Trophoblast cell (in vitro differentiated cells and primary cell): Measurements from ENCODE around the gene SH3BGRL2.
"Not testable (repeated sequence)": the region's sequence is repeated elsewhere in the genome, so short reads cannot be mapped to it uniquely, and the experiment has no call there.

Experiments
- DNase-seq, 2 donors: peaks; one replicate each; pipeline ENCODE4 v3.0.0-alpha.2; 2016
- H2AFZ ChIP-seq: 2 replicates; pipeline ENCODE4 v1.6.1; 2013; ENCODE audit warnings: low read length, moderate library complexity, mild to moderate bottlenecking; ENCODE audit not compliant: insufficient read depth, poor library complexity
- H2AK5ac ChIP-seq: 2 replicates; pipeline ENCODE4 v1.6.1; 2013; ENCODE audit warnings: mild to moderate bottlenecking, low read length
- H2BK120ac ChIP-seq: 2 replicates; pipeline ENCODE4 v1.6.1; 2013; ENCODE audit warnings: low read length, mild to moderate bottlenecking, moderate library complexity; ENCODE audit not compliant: insufficient read depth, poor library complexity
- H2BK12ac ChIP-seq: 2 replicates; pipeline ENCODE4 v1.6.1; 2013; ENCODE audit warnings: mild to moderate bottlenecking, low read length, moderate library complexity
- H2BK5ac ChIP-seq: 2 replicates; pipeline ENCODE4 v1.6.1; 2013; ENCODE audit warnings: low read length, low read depth, moderate library complexity, mild to moderate bottlenecking; ENCODE audit not compliant: poor library complexity
- H3K14ac ChIP-seq: 2 replicates; pipeline ENCODE4 v1.6.1; 2013; ENCODE audit warnings: mild to moderate bottlenecking, low read length
- H3K18ac ChIP-seq: 2 replicates; pipeline ENCODE4 v1.6.1; 2013; ENCODE audit warnings: mild to moderate bottlenecking, low read length
- H3K23ac ChIP-seq: 2 replicates; pipeline ENCODE4 v1.6.1; 2013; ENCODE audit warnings: low read length
- H3K27ac ChIP-seq: 2 replicates; pipeline ENCODE4 v1.5.1; 2013; ENCODE audit warnings: low read depth, mild to moderate bottlenecking, inconsistent platforms, low read length, moderate library complexity
- H3K27me3 ChIP-seq: 2 replicates; pipeline ENCODE4 v1.6.1; 2013; ENCODE audit warnings: inconsistent platforms, mild to moderate bottlenecking, low read length, moderate library complexity; ENCODE audit not compliant: insufficient read depth
- H3K36me3 ChIP-seq, 2 experiments: 1 replicate in 1 of 2; 2 replicates in 1 of 2; pipeline ENCODE4 v1.6.1; 2013; ENCODE audit warnings: low read length in 2 of 2, mild to moderate bottlenecking in 2 of 2, moderate library complexity in 1 of 2; ENCODE audit not compliant: insufficient read depth in 2 of 2, control insufficient read depth in 1 of 2
- H3K4ac ChIP-seq: 2 replicates; pipeline ENCODE4 v1.6.1; 2013; ENCODE audit warnings: low read depth, mild to moderate bottlenecking, low read length, moderate library complexity
- H3K4me1 ChIP-seq, 2 experiments: 1 replicate in 1 of 2; 2 replicates in 1 of 2; pipeline ENCODE4 v1.6.1; 2013; ENCODE audit warnings: low read length in 2 of 2, mild to moderate bottlenecking in 2 of 2, moderate library complexity in 1 of 2; ENCODE audit not compliant: insufficient read depth in 2 of 2, control insufficient read depth in 1 of 2
- H3K4me2 ChIP-seq: 2 replicates; pipeline ENCODE4 v1.6.1; 2013; ENCODE audit warnings: inconsistent platforms, mild to moderate bottlenecking, low read length, moderate library complexity
- H3K4me3 ChIP-seq: 2 replicates; pipeline ENCODE4 v1.5.1; 2013; ENCODE audit warnings: mild to moderate bottlenecking, low read depth, low read length, inconsistent platforms
- H3K79me1 ChIP-seq: one replicate; pipeline ENCODE4 v1.6.1; 2013; ENCODE audit warnings: low read length
- H3K79me2 ChIP-seq: 2 replicates; pipeline ENCODE4 v1.6.1; 2013; ENCODE audit warnings: low read length, mild to moderate bottlenecking; ENCODE audit not compliant: control insufficient read depth, insufficient read depth, poor library complexity
- H3K9ac ChIP-seq: 2 replicates; pipeline ENCODE4 v1.6.1; 2013; ENCODE audit warnings: mild to moderate bottlenecking, low read length
- H3K9me3 ChIP-seq: 2 replicates; pipeline ENCODE4 v1.6.1; 2013; ENCODE audit warnings: low read depth, mild to moderate bottlenecking, control low read depth, inconsistent platforms, low read length; ENCODE audit not compliant: insufficient read depth
- H4K12ac ChIP-seq: 2 replicates; pipeline ENCODE4 v1.6.1; 2013; ENCODE audit warnings: low read depth, mild to moderate bottlenecking, low read length, moderate library complexity
- H4K8ac ChIP-seq: 2 replicates; pipeline ENCODE4 v1.6.1; 2013; ENCODE audit warnings: low read depth, mild to moderate bottlenecking, low read length, moderate library complexity
- H4K91ac ChIP-seq: one replicate; pipeline ENCODE4 v1.6.1; 2013; ENCODE audit warnings: low read depth, mild to moderate bottlenecking, low read length, moderate library complexity
- WGBS: extraction: QIAGEN DNeasy Blood & Tissue Kit; methylation state at CpG from one replicate; pipeline ENCODE4 v1.1.7; 2013; ENCODE audit warnings: missing lambda C conversion rate; ENCODE audit not compliant: insufficient read length, insufficient coverage; ENCODE audit errors: extremely low coverage; 5-methylcytosine and 5-hydroxymethylcytosine counted together

The SH3BGRL2 gene

DNA sequence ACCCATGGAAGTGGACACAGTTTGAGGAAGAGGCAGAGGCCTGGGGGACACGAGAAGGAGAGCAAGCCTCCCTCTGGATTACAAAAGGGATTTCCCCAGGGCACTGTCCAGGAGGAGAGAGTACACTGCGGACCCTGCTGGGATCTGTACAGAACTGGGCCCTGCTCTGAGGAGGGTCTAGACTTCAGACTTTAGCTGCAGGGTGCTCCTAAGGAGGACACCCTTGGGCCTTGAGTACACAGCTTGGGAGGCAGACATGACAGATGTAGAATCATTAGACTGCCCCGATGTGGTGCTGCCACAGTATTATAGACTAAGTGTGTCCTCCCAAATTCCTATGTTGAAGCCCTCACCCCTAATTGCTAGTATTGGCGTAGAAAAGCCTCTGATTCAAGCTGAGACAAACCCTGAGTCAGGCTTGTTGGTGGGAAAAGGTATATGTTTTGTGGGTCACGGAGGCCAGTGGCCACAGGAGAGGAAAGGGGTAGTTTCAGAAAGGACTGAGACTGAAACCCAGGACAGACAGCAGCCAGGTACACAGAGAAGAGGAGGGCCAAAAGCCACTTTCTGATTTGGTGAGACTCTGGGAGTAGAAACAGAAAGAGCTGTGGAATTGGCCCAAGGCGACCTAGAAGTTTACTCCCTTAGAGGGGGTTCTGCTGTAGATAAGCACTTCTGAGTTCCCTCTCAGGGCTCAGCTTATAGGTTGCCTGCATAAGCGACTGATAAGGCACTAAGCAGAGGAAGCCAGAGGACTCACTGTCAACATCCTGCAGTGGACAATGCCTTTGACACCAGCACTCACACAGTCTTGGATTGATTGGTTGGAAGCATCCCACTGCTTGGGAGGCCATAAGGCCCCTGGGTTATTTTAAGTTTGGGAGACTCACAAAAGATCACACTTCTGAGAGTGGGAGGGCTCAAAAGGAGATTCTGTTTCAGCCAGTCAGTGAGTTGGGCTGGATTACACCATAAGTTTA is 16.5 kb upstream of the SH3BGRL2 start:
- Histone ChIP-seq H3K79me2 (no peaks in the 10 kb centered on the region), H3K9ac (no peak overlapping the region), H3K4me3 (no peak overlapping the region), H4K8ac (no peak overlapping the region), H4K91ac (peak overlapping the region; percentile 29), H4K12ac (no peak overlapping the region), H3K4ac (no peak overlapping the region), H3K9me3 (no peaks in the 10 kb centered on the region), H2AK5ac (no peak overlapping the region), H3K36me3 (no peaks in the 10 kb centered on the region), H2BK12ac (peak overlapping the region; percentile 32), H2BK5ac (peak overlapping the region; percentile 6), H3K79me1 (peaks cover 8% of the 10 kb centered on the region), H3K23ac (no peak overlapping the region), H3K27ac (peak overlapping the region; percentile 44), H3K4me2 (no peak overlapping the region), H3K18ac (no peak overlapping the region), H3K4me1 (peaks cover 15 to 21% of the 10 kb centered on the region in 2 experiments), H2AFZ (no peak overlapping the region), H3K27me3 (no peaks in the 10 kb centered on the region), H3K14ac (peak overlapping the region; percentile 26), H2BK120ac (no peak overlapping the region)
- peak in 1 of 2 donors; percentile 48 for DNase-seq
- WGBS, result no CpG with 5 or more reads among the region's 7 CpGs

DNA sequence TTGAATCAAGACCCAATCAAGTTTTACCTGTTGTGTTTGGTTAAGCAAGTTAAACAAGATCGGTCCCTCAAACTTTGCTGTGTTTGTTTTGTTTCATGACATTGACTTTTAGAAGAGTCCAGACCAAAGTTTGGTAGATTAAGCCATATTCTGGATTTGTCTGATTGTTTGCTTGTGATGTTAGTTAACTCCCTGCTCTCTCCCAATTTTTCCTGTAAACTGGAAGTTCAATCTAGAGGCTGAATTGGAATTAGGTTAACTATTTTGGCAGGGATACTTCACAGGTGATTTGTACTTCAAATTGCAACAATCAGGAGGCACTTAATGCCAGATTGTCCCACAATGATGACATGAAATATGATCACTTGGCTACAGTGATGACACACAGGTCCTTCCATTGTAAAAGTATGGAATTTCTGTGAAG is 13.6 kb upstream of the SH3BGRL2 start:
- no peak for DNase-seq
- no peaks in the 10 kb centered on the region for H3K9me3 ChIP-seq
- H3K4me2 ChIP-seq, result no peak overlapping the region
- H4K12ac ChIP-seq, result no peak overlapping the region
- H3K18ac ChIP-seq, result no peak overlapping the region
- no peak overlapping the region for H2BK120ac ChIP-seq
- no peak overlapping the region for H3K23ac ChIP-seq
- H3K9ac ChIP-seq, result no peak overlapping the region
- no peaks in the 10 kb centered on the region for H3K36me3 ChIP-seq
- H2AFZ ChIP-seq, result no peak overlapping the region
- H3K14ac ChIP-seq, result no peak overlapping the region
- H3K4me1 ChIP-seq, result peaks cover 15 to 19% of the 10 kb centered on the region in 2 experiments
- H3K4me3 ChIP-seq, result no peak overlapping the region
- H3K79me2 ChIP-seq, result no peaks in the 10 kb centered on the region
- H3K79me1 ChIP-seq, result peaks cover 7% of the 10 kb centered on the region
- no peak overlapping the region for H3K4ac ChIP-seq
- H3K27ac ChIP-seq, result no peak overlapping the region
- no peak overlapping the region for H2BK12ac ChIP-seq
- H3K27me3 ChIP-seq, result no peaks in the 10 kb centered on the region
- WGBS, result no CpG with 5 or more reads among the region's 1 CpG
- H2AK5ac ChIP-seq, result no peak overlapping the region
- no peak overlapping the region for H4K91ac ChIP-seq
- H4K8ac ChIP-seq, result no peak overlapping the region
- no peak overlapping the region for H2BK5ac ChIP-seq

DNA sequence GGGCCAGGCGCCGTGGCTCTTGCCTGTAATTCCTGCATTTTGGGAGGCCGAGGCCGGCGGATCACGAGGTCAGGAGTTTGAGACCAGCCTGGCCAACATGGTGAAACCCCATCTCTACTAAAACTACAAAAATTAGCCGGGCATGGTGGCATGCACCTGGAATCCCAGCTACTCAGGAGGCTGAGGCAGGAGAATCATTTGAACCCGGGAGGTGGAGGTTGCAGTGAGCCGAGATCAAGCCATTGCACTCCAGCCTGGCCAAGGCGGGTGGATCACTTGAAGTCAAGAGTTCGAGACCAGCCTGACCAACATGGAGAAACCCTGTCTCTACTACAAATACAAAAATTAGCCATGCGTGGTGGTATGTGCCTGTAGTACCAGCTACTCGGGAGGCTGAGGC is 12.7 kb upstream of the SH3BGRL2 start:
- H3K9me3 ChIP-seq, H3K27me3 ChIP-seq, H3K27ac ChIP-seq, H2AK5ac ChIP-seq, H3K4me2 ChIP-seq, H2AFZ ChIP-seq, H3K79me2 ChIP-seq, H3K23ac ChIP-seq, H4K12ac ChIP-seq, H4K8ac ChIP-seq, H4K91ac ChIP-seq, H3K18ac ChIP-seq, H3K9ac ChIP-seq, H3K14ac ChIP-seq, H2BK120ac ChIP-seq, H2BK5ac ChIP-seq, H3K4me3 ChIP-seq, H3K79me1 ChIP-seq, H3K36me3 ChIP-seq, H3K4ac ChIP-seq, DNase-seq, H2BK12ac ChIP-seq: not testable (repeated sequence)
- H3K4me1 ChIP-seq, result peaks cover 15% of the 10 kb centered on the region in 2 experiments
- WGBS, result no CpG with 5 or more reads among the region's 13 CpGs

DNA sequence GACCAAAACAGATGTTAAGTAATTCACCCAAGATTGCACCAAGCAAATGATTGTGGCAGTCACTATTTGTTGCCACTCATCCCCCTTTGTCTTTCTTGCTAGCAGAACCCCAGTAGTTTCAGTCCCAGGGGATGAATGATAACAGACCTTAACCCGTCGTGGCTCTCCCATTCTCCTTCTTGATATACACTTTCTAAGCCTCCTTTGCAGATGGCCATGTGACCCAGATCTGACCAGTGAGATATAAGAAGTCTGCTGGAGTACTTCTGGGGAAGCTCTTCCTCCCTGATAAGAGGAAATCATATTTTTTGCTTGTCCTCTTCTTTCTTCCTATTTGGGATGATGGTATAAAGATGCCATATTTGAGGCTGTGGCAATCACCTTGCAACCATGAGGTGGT is 9.6 kb upstream of the SH3BGRL2 start:
- Histone ChIP-seq H3K79me2 (no peaks in the 10 kb centered on the region), H4K12ac (no peak overlapping the region), H3K4me3 (no peak overlapping the region), H3K9ac (no peak overlapping the region), H3K4me1 (no peaks in the 10 kb centered on the region), H2BK12ac (no peak overlapping the region), H3K18ac (no peak overlapping the region), H3K14ac (no peak overlapping the region), H3K9me3 (no peaks in the 10 kb centered on the region), H3K79me1 (no peaks in the 10 kb centered on the region), H3K27ac (no peak overlapping the region), H2AFZ (no peak overlapping the region), H2AK5ac (no peak overlapping the region), H3K4ac (no peak overlapping the region), H3K4me2 (no peak overlapping the region), H3K23ac (no peak overlapping the region), H4K8ac (no peak overlapping the region), H2BK5ac (no peak overlapping the region), H4K91ac (no peak overlapping the region), H3K36me3 (no peaks in the 10 kb centered on the region), H3K27me3 (no peaks in the 10 kb centered on the region), H2BK120ac (no peak overlapping the region)
- WGBS, result no CpG with 5 or more reads among the region's 2 CpGs
- no peak for DNase-seq
